Parathyroid adenoma (tissue), 2 donors: ENCODE results near the gene CCT6B.
"Not testable (repeated sequence)": the region's sequence is repeated elsewhere in the genome, so short reads cannot be mapped to it uniquely, and the experiment has no call there.

Experiments
- H2AFZ ChIP-seq: fragments of 300-600 bp; sonication (generic); one replicate; pipeline ENCODE4 v1.7.0; 2017; ENCODE audit warnings: antibody characterized with exemption, mild to moderate bottlenecking
- H3K27ac ChIP-seq: fragments of 300-600 bp; sonication (generic); one replicate; pipeline ENCODE4 v1.7.0; 2017
- H3K27me3 ChIP-seq: fragments of 300-600 bp; sonication (generic); one replicate; pipeline ENCODE4 v1.7.0; 2017; ENCODE audit warnings: low read length; ENCODE audit not compliant: control insufficient read depth, insufficient read depth
- H3K36me3 ChIP-seq: fragments of 300-600 bp; sonication (generic); one replicate; pipeline ENCODE4 v1.7.0; 2017; ENCODE audit warnings: low read length; ENCODE audit not compliant: control insufficient read depth, insufficient read depth
- H3K4me1 ChIP-seq: fragments of 300-600 bp; sonication (generic); one replicate; pipeline ENCODE4 v1.7.0; 2017; ENCODE audit warnings: control low read depth
- H3K4me2 ChIP-seq: fragments of 300-600 bp; sonication (generic); one replicate; pipeline ENCODE4 v1.7.0; 2017; ENCODE audit warnings: low read length
- H3K4me3 ChIP-seq: fragments of 300-600 bp; sonication (generic); one replicate; pipeline ENCODE4 v1.7.0; 2017; ENCODE audit warnings: low read depth, low read length
- H3K79me2 ChIP-seq: fragments of 300-600 bp; sonication (generic); one replicate; pipeline ENCODE4 v1.7.0; 2017; ENCODE audit warnings: control low read depth
- H3K9ac ChIP-seq: fragments of 300-600 bp; sonication (generic); one replicate; pipeline ENCODE4 v1.7.0; 2017; ENCODE audit warnings: mild to moderate bottlenecking
- H3K9me3 ChIP-seq: fragments of 300-600 bp; sonication (generic); one replicate; pipeline ENCODE4 v1.7.0; 2017; ENCODE audit warnings: low read length; ENCODE audit not compliant: control insufficient read depth
- CTCF ChIP-seq: fragments of 300-600 bp; sonication (generic); IDR thresholded peaks from one replicate; pipeline ENCODE4 v1.7.0; 2017; ENCODE audit warnings: antibody characterized with exemption, mild to moderate bottlenecking
- donor health status: primary hyperparathyroidism.

The CCT6B gene

DNA sequence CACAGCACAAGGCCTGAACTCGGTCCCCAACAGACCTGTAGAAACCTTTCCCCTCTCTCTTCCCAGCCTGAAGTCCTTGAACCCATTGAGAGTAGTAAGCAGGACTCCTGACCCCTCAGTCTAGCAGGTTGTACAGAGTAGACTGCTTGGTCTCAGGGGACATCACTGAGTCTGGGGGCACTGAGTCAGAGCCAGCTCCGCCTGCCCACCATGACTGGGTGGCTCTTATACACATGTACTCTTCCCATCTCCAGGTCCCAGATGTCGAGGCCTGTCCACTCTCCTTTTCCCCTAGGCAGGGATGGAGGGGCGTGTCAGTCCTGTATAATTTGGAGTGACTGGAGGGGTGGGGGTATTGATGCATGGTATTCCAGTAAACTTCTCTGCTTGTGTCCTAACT lies 42.5 kb upstream of the CCT6B start:
- H3K4me3 ChIP-seq, result no peak overlapping the region
- no peaks in the 10 kb centered on the region for H3K27me3 ChIP-seq
- H3K9me3 ChIP-seq, result no peaks in the 10 kb centered on the region
- no peaks in the 10 kb centered on the region for H3K79me2 ChIP-seq
- no peak overlapping the region for H3K27ac ChIP-seq
- no peak overlapping the region for H3K4me2 ChIP-seq
- no peak overlapping the region for H2AFZ ChIP-seq
- H3K4me1 ChIP-seq, result peaks cover 6% of the 10 kb centered on the region
- no peak overlapping the region for H3K9ac ChIP-seq
- H3K36me3 ChIP-seq, result no peaks in the 10 kb centered on the region
- no peak for TF ChIP-seq CTCF

- no peaks in the 10 kb centered on the region for H3K79me2 ChIP-seq
- no peak overlapping the region for H2AFZ ChIP-seq
- no peak for TF ChIP-seq CTCF
- no peak overlapping the region for H3K27ac ChIP-seq
- no peaks in the 10 kb centered on the region for H3K9me3 ChIP-seq
- no peak overlapping the region for H3K9ac ChIP-seq
- no peaks in the 10 kb centered on the region for H3K36me3 ChIP-seq
- H3K27me3 ChIP-seq, result no peaks in the 10 kb centered on the region
- H3K4me1 ChIP-seq, result peaks cover 7% of the 10 kb centered on the region
- no peak overlapping the region for H3K4me2 ChIP-seq
- H3K4me3 ChIP-seq, result no peak overlapping the region
Observed at GRCh38 chr17:35002876-35003551, 41.8 kb upstream of the CCT6B start.

DNA sequence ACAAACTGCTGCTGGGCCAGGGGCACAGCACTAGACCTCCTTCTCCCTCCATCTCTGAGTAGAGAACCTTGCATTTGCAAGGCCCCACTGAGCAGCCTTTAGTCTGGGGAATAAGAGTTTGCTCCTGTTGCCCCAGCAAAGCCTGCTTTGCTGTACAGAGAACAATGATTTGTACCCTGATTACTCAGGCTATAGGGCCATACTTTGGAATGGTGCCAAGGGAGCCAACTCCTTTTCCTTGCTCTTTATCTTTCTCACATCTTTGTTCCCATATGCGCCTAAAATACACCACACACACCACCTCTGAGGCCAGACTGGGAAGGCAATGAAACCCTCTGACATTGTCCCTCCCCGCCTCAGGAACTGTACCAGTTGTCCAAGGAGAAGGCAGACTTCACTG lies 40.3 kb upstream of the CCT6B start:
- no peaks in the 10 kb centered on the region for H3K27me3 ChIP-seq

GRCh38 chr17:35000965-35001364 lies 39.7 kb upstream of the CCT6B start:
- H3K9me3 ChIP-seq, H3K27me3 ChIP-seq, H3K4me2 ChIP-seq, H3K4me3 ChIP-seq, H3K9ac ChIP-seq, H2AFZ ChIP-seq, H3K36me3 ChIP-seq, H3K79me2 ChIP-seq, H3K27ac ChIP-seq: not testable (repeated sequence)
- H3K4me1 ChIP-seq, result peaks cover 20% of the 10 kb centered on the region

More for the DNA sequence above, 40.3 kb upstream of the CCT6B start:
- H3K27ac ChIP-seq, result no peak overlapping the region
- H3K4me1 ChIP-seq, result peaks cover 20% of the 10 kb centered on the region
- H2AFZ ChIP-seq, result no peak overlapping the region
- no peaks in the 10 kb centered on the region for H3K9me3 ChIP-seq
- H3K9ac ChIP-seq, result no peak overlapping the region
- TF ChIP-seq CTCF, result no peak
- no peak overlapping the region for H3K4me2 ChIP-seq
- no peak overlapping the region for H3K4me3 ChIP-seq
- no peaks in the 10 kb centered on the region for H3K79me2 ChIP-seq
- H3K36me3 ChIP-seq, result no peaks in the 10 kb centered on the region

DNA sequence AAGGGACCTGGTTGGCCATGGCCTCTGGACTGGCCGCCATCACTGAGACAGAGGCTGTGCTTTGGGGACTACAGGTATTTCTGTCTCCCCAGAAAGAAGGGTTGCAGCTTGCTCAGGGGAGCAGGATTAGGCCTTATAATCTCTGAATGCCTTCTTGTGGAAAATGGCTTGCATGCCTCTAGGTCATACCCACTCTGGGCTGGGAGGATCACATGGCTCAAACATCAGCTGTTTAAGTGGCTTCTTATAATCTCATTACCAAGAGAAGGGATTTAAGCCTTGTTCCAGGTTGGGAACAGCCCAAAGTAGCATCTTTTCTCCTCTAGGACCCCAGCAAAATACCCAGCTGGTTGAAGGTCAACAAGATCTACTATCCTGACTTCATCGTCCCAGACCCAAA lies 38.2 kb upstream of the CCT6B start:
- Histone ChIP-seq H3K9me3 (no peaks in the 10 kb centered on the region), H3K4me2 (no peak overlapping the region), H3K4me1 (peaks cover 20% of the 10 kb centered on the region), H3K27ac (no peak overlapping the region), H3K4me3 (no peak overlapping the region), H2AFZ (no peak overlapping the region), H3K36me3 (no peaks in the 10 kb centered on the region), H3K9ac (no peak overlapping the region), H3K27me3 (no peaks in the 10 kb centered on the region), H3K79me2 (no peaks in the 10 kb centered on the region)
- TF ChIP-seq CTCF, result no peak
